Activated CD8-positive, alpha-beta memory T cell treated with anti-CD3 and anti-CD28 coated beads, Interleukin-2, amount 50 U/mL, for 4 hours (primary cell): ENCODE results near the gene WRAP73.
"Not testable (repeated sequence)": the region's sequence is repeated elsewhere in the genome, so short reads cannot be mapped to it uniquely, and the experiment has no call there.

Source experiments
- DNase-seq: peaks from one replicate; pipeline ENCODE4 v3.0.0-alpha.2; 2020

The WRAP73 gene

GRCh38 chr1:3629561-3630160 lies 20.2 kb downstream of the WRAP73 start:
- DNase-seq, result no peak

- no peak for DNase-seq
Observed at GRCh38 chr1:3628445-3628844, 21.5 kb downstream of the WRAP73 start.

- no peak for DNase-seq
Observed at GRCh38 chr1:3627515-3628253, 22.2 kb downstream of the WRAP73 start.

- DNase-seq, result no peak
Observed at GRCh38 chr1:3626025-3626424, 23.9 kb downstream of the WRAP73 start.

- peak; percentile 31 for DNase-seq
Observed at GRCh38 chr1:3625151-3625907, 24.6 kb downstream of the WRAP73 start.

GRCh38 chr1:3624200-3625136 lies 25.4 kb downstream of the WRAP73 start, which contains the start of gene TPRG1L:
TSS of gene TPRG1L (plus strand) at chr1:3625015. CDS start at chr1:3625073, 58 bp downstream.
- peak; percentile 98 for DNase-seq

- no peak for DNase-seq
Observed at GRCh38 chr1:3623441-3624199, 26.3 kb downstream of the WRAP73 start.

- DNase-seq, result not testable (repeated sequence)
Observed at GRCh38 chr1:3622102-3622501, 27.8 kb downstream of the WRAP73 start.

- DNase-seq, result not testable (repeated sequence)
Observed at GRCh38 chr1:3621151-3621671, 28.7 kb downstream of the WRAP73 start.

- DNase-seq, result no peak
Observed at GRCh38 chr1:3620708-3621107, 29.2 kb downstream of the WRAP73 start.

GRCh38 chr1:3618881-3619671 lies 30.8 kb downstream of the WRAP73 start:
- DNase-seq, result peak; percentile 74

GRCh38 chr1:3618531-3618880 lies 31.4 kb downstream of the WRAP73 start:
- DNase-seq, result no peak

- DNase-seq, result no peak
Observed at GRCh38 chr1:3617806-3618345, 32.0 kb downstream of the WRAP73 start.

GRCh38 chr1:3616861-3617260 lies 33.0 kb downstream of the WRAP73 start:
- DNase-seq, result no peak

GRCh38 chr1:3614755-3615742 lies 34.9 kb downstream of the WRAP73 start:
- DNase-seq, result no peak

- DNase-seq, result no peak
Observed at GRCh38 chr1:3612123-3612522, 37.8 kb downstream of the WRAP73 start.

- peak; percentile 76 for DNase-seq
Observed at GRCh38 chr1:3611170-3612019, 38.5 kb downstream of the WRAP73 start, which contains the start of gene MEGF6. TSS of gene MEGF6 (minus strand) at chr1:3611508. CDS start at chr1:3611268, 240 bp downstream.

- DNase-seq, result no peak
Observed at GRCh38 chr1:3610527-3611169, 39.3 kb downstream of the WRAP73 start.
